HG03520 (cell line): ENCODE measurements around the gene ACOT13.
"Not testable (repeated sequence)": the region's sequence is repeated elsewhere in the genome, so short reads cannot be mapped to it uniquely, and the experiment has no call there.

Experiments
- ATAC-seq: cut with Tn5 transposase; IDR thresholded peaks from one replicate; pipeline ENCODE4 v1.9.1; 2021; ENCODE audit warnings: mild to moderate bottlenecking, moderate library complexity; ENCODE audit not compliant: unreplicated experiment

The ACOT13 gene

DNA sequence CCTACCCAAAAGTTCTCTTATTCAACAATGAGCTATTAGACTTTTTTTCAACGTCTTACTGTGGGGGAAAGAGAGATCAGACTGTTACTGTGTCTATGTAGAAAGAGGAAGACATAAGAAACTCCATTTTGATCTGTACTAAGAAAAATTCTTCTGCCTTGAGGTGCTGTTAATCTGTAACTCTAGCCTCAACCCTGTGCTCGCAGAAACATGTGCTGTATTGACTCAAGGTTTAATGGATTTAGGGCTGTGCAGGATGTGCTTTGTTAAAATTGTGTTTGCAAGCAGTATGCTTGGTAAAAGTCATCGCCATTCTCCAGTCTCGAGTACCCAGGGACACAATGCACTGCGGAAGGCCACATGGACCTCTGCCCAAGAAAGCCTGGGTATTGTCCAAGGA lies 5.1 kb upstream of the ACOT13 start:
- not testable (repeated sequence) for ATAC-seq

DNA sequence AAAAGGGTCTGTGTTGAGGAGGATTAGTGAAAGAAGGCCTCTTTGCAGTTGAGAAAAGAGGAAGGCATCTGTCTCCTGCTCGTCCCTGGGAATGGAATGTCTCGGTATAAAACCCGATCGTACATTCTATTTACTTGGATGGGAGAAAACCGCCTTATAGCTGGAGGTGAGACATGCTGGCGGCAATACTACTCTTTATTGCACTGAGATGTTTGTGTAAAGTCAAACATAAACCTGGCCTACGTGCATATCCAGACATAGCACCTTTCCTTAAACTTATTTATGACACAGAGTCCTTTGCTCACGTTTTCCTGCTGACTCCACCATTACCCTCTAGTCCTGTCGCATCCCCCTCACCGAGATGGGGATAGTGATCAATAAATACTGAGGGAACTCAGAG lies 4.6 kb upstream of the ACOT13 start:
- ATAC-seq: no peak

DNA sequence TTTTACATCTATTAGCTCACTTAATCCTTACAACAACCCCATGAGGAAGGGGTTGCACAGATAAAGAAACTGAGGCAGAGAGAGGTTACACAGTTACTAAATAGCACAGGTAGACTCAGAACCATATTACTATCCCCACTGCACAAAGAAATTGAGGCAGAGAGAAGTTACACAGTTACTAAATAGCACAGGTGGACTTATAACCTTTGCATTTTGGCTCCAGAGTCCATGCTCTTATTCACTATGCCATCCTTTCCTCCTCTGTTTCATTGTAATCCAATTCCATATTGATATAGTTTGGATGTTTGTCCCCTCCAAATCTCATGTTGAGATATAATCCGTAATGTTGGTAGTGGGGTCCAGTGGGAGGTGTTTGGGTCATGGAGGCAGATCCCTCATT lies 3.7 kb upstream of the ACOT13 start:
- no peak for ATAC-seq

DNA sequence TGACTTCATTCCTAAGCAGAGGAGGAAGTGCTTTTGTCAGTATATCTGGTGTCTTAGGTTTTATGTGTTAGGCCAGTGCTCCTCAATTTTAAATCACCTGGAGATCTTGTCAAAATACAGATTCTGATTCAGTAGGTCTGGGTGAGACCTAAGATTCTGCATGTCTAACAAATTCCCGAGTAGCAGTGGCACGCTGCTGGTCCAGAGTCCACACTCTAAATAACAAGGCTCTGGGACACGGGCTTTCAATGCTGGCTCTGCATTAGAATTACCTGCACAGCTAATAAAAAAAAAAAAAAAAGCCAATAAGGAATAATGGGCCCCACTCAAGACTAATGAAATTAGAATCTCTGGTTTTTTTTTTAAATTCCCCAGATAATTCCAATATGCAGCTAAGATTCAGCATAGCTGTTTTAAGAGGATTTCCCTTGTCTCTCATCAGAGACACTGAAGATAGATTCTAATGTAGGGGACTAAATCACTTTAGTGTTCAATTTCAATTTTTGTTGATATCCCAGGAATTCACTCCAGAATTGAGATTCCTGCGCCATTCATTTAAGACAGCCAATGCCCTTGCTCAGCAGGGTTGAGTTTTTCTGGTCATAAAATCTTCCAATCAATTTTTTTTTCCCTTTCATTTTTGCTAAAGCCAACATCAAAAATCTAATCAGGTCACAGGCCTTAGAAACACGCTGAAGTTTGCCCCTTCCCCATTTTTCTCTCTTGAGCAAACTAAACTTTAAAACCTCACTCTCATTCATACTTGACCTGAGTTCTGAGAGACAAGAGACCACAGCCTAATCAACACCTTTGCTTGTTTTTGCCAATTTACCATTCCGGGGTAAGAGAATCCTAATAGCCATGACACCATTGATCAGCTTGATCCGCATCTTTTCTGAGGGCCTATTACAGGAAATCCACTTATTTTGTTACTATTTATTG lies 2.6 kb upstream of the ACOT13 start:
- no peak for ATAC-seq

DNA sequence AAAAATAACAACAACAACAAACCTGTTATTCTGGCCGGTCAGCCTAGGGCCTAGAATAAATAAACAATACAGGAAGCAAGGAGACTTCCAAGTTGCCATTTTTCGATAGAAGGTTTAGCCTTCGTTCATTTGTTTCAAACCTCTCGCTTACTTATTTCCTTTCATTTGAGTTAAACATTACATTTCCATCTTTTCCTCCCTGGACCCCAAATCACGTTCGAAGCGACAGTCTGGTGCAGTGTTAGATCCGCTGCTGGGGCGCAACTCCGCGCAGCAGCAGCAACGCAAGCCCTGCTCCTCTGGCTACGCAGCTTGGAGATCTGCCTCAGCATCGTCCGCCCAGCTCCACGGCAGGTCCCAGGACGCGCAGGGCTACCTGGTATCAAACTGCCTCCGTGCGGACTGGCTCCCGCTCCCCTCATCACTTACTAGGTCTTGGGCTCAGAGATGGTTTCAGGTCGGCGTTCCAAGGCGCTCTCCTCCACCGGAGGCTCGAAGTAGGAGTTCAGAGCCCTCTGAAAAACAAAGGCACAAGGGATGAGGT lies 708 bp upstream of the ACOT13 start:
- ATAC-seq: peak; percentile 29

DNA sequence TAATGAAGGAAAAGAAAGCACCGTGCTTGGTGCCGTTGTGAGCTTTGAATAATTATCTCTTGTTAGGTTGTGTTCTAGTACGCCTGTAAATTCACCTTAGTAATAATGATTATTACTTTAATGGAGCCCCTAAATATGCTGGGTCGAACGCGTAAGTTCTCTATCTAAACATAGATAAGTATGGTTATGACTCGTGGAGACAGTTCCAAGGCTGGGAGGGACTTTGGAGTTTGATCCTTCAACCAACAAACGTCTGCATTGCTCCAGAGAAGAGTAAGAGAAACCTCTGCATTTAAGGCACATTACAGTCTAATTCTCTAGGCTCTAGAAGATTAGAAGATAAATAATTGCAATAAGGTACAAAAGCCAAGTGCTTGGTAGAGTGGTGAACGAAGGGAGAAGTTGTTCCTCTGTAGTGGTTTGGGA lies 514 bp downstream of the ACOT13 start:
- ATAC-seq: no peak

DNA sequence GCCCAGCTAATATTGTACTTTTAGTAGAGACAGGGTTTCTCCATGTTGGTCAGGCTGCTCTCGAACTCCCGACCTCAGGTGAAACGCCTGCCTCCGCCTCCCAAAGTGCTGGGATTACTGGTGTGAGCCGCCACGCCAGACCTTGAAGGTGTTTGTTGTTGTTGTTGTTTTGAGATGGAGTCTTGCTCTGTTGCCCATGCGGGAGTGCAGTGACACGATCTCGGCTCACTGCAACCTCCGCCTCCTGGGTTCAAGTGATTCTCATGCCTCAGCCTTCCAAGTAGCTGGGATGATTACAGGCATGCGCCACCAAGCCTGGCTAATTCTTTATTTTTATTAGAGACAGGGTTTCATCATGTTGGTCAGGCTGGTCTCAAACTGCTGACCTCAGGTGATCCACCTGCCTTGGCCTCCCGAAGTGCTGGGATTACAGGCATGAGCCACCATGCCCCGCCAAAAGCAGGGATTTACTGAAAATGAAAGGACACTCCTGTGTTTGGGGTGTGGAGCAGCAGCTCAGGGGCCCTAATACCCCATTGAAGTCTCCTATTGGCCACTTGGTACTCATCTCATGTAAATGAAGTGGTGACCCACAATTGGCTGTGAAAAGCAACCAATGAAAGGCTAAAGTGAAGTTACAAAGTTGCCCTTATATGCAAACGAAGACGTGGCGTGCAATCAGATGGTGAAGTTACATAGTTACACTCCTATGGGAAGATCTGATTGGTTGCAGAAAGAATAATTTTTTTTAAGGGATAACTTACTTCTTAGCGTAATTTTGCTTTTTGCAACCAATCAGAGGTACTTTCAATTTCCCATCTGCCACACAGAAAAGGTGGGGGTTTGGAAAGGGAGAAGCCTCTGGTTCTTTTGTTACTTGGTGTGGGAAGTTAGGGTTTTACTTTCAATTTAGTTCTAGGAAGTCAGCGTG lies 1.5 kb downstream of the ACOT13 start:
- not testable (repeated sequence) for ATAC-seq

DNA sequence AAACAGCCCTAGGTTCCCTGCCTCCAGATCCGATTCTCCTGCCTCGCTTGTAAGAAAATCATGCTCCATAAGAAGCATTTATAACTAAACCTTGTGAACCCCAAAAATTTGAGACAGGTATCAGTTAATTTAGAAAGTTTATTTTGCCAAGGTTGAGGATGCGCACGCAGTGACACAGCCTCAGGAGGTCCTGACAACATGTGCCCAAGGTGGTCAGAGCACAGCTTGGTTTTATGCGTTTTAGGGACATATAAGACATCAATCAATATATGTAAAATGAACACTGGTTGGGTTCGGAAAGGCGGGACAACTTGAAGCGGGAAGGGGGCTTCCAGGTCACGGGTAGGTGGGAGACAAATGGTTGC lies 2.1 kb downstream of the ACOT13 start:
- no peak for ATAC-seq

DNA sequence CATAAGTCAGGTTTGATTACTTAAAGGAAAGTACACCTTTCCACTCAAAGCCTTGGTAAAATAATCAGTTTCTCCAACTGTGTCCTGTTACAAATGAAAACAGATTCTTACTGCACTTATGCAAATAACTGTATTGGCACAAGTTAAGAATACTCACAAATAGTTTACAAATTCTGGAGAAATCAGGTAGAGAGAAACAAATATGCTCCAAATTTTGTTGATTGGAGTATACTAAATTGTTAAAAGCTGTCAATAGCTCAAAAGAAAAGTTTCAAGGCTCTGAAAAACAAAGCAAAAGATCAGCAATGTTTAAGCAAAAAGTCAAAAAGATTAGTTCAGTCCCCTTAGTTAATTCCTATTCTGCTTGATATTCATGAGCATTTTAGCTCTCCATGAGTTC lies 3.6 kb downstream of the ACOT13 start:
- ATAC-seq: not testable (repeated sequence)

DNA sequence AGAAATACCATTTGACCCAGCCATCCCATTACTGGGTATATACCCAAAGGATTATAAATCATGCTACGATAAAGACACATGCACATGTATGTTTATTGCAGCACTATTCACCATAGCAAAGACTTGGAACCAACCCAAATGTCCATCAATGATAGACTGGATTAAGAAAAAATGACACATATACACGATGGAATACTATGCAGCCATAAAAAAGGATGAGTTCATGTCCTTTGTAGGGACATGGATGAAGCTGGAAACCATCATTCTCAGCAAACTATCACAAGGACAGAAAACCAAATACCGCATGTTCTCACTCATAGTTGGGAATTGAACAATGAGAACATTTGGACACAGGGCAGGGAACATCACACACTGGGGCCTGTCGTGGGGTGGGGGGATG lies 4.2 kb downstream of the ACOT13 start:
- not testable (repeated sequence) for ATAC-seq

DNA sequence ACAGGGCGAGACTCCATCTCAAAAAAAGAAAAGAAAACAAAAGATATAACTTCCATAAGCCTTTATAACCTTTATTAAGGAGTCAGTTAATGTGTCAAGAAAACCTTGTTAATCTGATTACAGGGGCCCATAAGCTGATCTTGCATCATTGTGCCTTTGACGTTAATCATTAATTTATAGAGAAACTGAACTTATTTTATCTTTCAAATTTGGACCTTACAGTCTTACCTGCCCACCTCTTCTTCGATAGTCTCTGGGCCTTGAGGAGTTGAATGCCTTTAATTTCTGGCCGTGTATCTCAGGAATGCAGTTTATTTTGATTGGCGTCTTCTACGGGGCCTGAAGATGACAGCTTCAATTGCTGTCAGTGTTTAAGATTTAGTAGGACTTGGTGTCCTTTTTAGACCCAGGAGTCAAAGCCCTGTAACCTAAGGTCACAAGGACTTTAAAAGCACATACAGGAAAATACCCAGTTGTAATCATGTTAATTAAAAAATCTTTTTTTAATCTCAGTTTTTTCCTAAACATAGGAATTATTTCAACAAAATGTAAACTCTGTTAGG lies 5.8 kb downstream of the ACOT13 start:
- no peak for ATAC-seq

DNA sequence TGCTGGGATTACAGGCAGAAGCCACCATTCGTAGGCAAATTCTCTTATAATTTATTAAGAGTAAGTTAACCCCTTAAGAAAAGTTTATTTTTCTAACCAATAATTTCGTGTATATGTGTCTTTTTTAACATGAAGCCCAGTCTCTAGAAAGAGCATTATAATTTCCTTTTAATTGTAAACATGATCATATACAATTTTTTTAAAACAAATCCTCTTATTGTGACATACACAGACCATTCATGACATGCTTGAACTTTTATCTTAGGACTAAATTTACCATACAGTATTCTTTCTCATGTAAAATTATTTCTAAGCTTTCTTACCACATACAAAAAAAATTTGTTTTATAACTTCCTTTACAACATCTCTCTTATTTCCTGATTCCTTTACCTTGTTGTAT lies 6.7 kb downstream of the ACOT13 start:
- no peak for ATAC-seq

DNA sequence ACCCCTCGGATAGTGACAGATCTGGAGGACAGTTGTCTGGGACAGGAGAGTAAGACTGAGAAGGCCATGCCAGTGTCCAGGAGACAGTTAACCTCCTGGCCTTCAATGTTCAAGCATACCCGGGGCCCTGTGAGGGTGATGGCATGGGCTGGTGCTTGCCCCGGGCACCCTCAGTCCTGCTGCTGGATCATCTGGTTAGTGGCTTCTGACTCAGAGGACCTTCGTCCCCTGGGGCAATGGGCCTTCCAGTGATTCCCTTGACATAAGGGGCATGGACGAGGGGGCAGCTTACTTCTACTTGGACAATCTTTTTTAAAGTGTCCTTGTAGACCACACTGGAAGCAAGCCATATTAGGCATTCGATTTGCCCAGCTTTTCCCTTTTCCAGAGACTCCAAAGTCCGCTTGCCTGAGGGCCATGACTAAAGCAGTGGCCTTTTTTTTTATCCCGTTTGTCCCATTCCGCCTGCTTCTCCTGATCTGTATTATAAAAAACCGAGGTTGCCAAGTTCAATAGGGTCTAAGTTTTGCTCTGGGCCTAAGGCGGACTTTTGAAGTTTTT lies 12.0 kb downstream of the ACOT13 start:
- ATAC-seq: not testable (repeated sequence)

DNA sequence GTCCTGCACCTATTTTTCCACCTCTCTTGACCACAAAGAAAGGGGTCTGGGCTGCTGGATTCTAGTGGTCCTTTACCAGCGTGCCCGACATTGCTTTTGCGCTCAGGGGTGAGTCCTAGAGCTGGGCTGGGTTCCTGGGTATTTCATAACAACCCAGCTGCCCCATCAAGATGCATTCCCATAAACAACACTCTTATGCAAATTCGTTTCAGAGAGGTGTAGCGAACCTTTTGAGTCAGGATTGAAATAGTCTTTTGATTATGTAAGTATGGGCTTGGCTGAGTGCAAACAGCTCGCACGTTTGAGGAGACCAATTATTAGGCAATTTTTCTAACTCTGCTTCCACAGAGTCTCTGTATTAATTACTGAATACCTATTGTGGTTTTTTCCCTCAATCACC lies 13.7 kb downstream of the ACOT13 start:
- no peak for ATAC-seq

DNA sequence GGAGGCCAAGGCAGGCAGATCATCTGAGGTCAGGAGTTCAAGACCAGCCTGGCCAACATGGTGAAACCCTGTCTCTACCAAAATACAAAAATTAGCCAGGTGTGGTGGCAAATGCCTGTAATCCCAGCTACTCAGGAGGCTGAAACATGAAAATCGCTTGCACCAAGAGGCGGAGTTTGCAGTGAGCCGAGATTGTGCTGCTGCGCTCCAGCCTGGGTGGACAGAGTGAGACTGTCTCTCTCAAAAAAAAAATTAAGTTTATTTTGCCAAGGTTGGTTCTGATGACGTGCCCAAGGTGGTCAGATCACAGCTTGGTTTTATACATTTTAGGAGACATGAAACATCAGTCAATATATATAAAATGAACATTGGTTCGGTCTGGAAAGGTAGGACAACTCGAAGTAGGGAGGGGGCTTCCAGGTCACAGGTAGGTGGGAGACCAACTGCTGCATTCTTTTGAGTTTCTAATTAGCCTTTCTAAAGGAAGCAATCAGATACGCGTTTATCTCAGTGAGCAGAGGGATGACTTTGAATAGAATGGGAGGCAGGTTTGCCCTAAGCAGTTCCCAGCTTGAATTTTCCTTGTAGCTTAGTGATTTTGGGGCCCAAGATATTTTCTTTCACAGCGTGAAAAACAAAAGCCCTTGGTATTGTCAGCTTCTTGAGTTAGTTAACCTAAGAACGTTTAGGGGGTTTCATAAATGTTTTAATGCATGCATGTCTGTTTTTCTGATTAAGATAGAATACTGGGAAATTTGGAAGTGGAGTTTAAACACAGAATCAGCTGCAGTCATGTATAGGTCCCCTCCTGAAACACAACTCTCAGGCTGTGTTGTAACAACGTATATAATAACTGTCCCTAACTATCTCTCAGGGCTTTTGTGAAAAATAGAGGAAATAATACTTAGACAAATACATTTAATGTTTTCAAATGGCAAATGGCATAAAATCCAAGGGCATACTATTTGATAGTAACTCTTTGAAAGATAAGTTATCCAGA lies 16.7 kb downstream of the ACOT13 start:
- no peak for ATAC-seq

DNA sequence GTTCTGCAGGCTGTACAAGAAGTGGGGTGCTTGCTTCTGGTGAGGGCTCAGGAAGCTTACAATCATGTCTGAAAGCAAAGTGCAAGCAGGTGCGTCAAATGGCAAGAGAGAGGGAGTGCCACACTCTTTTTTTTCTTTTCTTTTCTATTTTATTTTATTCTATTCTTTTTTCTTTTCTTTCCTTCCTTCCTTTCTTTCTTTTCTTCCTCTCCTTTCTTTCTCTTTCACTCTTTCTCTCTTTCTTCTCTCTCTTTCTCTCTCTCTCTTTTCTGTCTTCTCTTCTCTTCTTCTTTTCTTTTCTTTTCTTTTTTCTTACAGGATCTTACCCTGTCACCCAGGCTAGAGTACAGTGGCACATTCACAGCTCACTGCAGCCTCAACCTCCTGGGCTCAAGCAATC lies 19.5 kb downstream of the ACOT13 start:
- ATAC-seq: no peak

DNA sequence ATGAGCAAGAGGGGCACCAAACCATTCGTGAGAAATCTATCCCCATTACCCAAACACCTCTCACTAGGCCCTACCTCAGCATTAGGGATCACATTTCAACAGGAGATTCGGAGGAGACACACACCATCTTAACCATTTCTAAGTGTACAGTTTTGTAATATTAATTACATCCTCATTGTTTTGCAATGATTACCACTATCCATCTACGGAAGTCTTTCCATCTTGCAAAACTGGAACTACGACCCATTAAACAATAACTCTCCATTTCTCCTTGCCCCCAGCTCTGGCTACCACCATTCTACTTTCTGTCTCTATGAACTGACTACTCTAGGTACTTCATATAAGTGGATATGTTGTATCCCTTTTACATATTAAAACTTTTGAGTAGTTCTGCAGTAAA lies 20.1 kb downstream of the ACOT13 start:
- no peak for ATAC-seq

DNA sequence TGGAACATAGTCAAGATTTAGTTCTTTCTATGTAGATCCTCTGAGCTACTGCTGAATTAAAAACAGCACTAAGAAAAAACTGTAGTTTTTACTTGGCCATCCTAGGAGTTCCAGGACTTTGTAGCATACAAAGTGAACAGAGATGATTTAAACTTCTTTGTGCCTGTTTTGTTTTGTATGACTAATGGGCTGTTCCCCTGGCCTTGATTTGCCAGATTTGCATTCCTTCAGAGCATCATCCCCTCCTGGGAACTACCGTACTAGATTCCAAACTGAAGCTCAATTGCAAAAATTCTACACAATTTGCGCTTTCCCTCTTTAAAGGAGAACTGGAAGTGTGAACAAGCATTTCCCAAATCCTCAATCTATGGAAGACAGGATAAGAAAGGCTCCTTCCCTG lies 23.1 kb downstream of the ACOT13 start:
- no peak for ATAC-seq

DNA sequence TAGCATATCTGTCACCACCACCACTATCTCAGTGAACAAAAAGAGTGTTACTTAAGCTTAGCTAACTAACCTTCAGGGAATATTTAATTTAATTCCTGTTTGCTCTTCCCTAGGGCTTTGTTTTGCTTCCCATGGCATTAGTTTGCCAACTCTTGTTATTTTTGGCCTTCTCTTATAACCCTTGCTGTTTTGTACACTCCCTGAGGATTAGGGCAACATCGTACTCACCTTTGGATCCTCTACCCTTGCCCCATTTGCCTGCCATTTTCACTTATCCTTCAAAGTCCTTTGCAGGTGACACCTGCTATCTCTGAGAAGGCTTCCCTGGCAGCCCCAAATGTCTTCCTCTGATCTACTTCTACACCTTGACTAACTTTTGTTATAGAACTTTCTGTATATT lies 23.7 kb downstream of the ACOT13 start:
- ATAC-seq: no peak

DNA sequence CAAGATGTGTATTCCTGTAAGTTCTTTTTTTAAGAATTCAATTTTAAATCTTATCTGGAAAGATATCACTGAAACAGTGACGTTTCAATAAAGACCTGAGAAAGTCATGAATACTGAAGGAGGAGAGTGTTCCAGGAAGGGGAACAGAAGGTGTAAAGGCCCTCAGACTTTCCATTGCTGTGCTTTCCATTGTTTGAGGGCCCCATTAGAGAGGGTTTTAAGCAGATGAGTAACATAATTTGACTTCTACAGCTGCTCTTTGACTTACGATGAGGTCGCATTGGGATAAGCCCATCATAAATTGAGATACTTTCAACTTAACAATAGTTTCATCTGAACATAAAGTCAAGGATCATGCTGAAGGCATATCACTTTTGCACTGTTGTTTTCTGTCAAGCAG lies 24.7 kb downstream of the ACOT13 start:
- no peak for ATAC-seq
